Activated CD4-positive, alpha-beta memory T cell treated with anti-CD3 and anti-CD28 coated beads for 36 hours (primary cell): Measurements from ENCODE around the gene NELFCD. TPM values are rescaled to one million over a fixed set of nuclear protein-coding genes. Genes with fewer than 3 reads are reported as not detected.
"Not testable (repeated sequence)": the region's sequence is repeated elsewhere in the genome, so short reads cannot be mapped to it uniquely, and the experiment has no call there.

Experiments used
- CTCF ChIA-PET: fragments of 350-600 bp; sonication (Branson Sonifier 250); formaldehyde crosslinking; loops from one replicate; lab custom pipeline; 2021; ENCODE audit warnings: antibody characterized with exemption, inconsistent platforms; lab: Charles Lee
- POLR2A ChIA-PET: fragments of 350-600 bp; sonication (Branson Sonifier 250); formaldehyde crosslinking; loops from one replicate; lab custom pipeline; 2021; ENCODE audit warnings: antibody characterized with exemption; lab: Charles Lee
- DNase-seq: peaks from one replicate; pipeline ENCODE4 v3.0.0-alpha.2; 2020
- H3K27ac Mint-ChIP-seq: one replicate; pipeline ENCODE4 v1.8.0; 2021; ENCODE audit warnings: mixed read lengths
- H3K27me3 Mint-ChIP-seq: one replicate; pipeline ENCODE4 v1.8.0; 2021; ENCODE audit warnings: mixed read lengths
- H3K36me3 Mint-ChIP-seq: one replicate; pipeline ENCODE4 v1.8.0; 2021; ENCODE audit warnings: mixed read lengths
- H3K4me1 Mint-ChIP-seq: one replicate; pipeline ENCODE4 v1.8.0; 2021; ENCODE audit warnings: low read depth, mixed read lengths
- H3K4me3 Mint-ChIP-seq: one replicate; pipeline ENCODE4 v1.8.0; 2021; ENCODE audit warnings: mild to moderate bottlenecking, mixed read lengths
- H3K9me3 Mint-ChIP-seq: one replicate; pipeline ENCODE4 v1.8.0; 2021; ENCODE audit warnings: mixed read lengths
- intact Hi-C: fragments of 100-400 bp; cut with micrococcal nuclease; formaldehyde crosslinking; loops from one replicate; pipeline ENCODE4 v1.15.1; 2023
- total RNA-seq, 2 experiments: library from RNA; stranded (reverse); gene quantifications; one replicate each; pipeline ENCODE4 v1.2.3, GENCODE V29; 2021

Gene NELFCD
- total RNA-seq, 2 experiments from 2014 or later = 80.5 to 92.3 TPM

GRCh38 chr20:59006167-59006863 lies 25.3 kb downstream of the NELFCD start:
- intact Hi-C loops = no loop called here
- CTCF ChIA-PET = interaction anchor here (1.0 kb wide), 1 partner anchor 26 kb away, joined by 3 read pairs; no protein-coding TSS in a partner anchor
- Mint-ChIP-seq H3K9me3 (no peaks in the 10 kb centered on the region), H3K4me1 (peaks cover 29% of the 10 kb centered on the region), H3K4me3 (peak overlapping the region; percentile 74), H3K36me3 (peaks cover 7% of the 10 kb centered on the region), H3K27ac (peak overlapping the region; percentile 28), H3K27me3 (no peaks in the 10 kb centered on the region)
- DNase-seq = no peak
- POLR2A ChIA-PET = no interaction called here

GRCh38 chr20:59006864-59007664 lies 26.0 kb downstream of the NELFCD start, which contains the start of gene CTSZ:
Gene CTSZ (minus strand): TSS chr20:59007254. CDS start chr20:59007128, 126 bp downstream.
- intact Hi-C loops = loop anchor here (1.0 kb wide), 1 partner anchor 25 kb away; the partner anchor contains the start of gene ATP5F1E
- peak; percentile 56 for DNase-seq
- Mint-ChIP-seq H3K36me3 (peaks cover 7% of the 10 kb centered on the region), H3K4me1 (peaks cover 32% of the 10 kb centered on the region), H3K27me3 (no peaks in the 10 kb centered on the region), H3K9me3 (no peaks in the 10 kb centered on the region), H3K27ac (peak within 1 kb of the TSS; percentile 28), H3K4me3 (peak within 1 kb of the TSS; percentile 74)
- CTCF ChIA-PET = no interaction called here
- POLR2A ChIA-PET = no interaction called here

- H3K9me3 Mint-ChIP-seq = no peaks in the 10 kb centered on the region
- peaks cover 35% of the 10 kb centered on the region for H3K4me1 Mint-ChIP-seq
- ChIA-PET POLR2A (interaction anchor here (1.4 kb wide), 1 partner anchor 24 kb away, joined by 4 read pairs; the partner anchor contains the start of gene ATP5F1E), CTCF (no interaction called here)
- peaks cover 7% of the 10 kb centered on the region for H3K36me3 Mint-ChIP-seq
- intact Hi-C loops = loop anchor here (1.0 kb wide), 1 partner anchor 24 kb away; the partner anchor contains the start of gene ATP5F1E
- H3K4me3 Mint-ChIP-seq = peak overlapping the region; percentile 69
- DNase-seq = no peak
- H3K27ac Mint-ChIP-seq = peak overlapping the region; percentile 28
- no peaks in the 10 kb centered on the region for H3K27me3 Mint-ChIP-seq
These were observed 26.8 kb downstream of the NELFCD start for GRCh38 chr20:59007665-59008511.

- Mint-ChIP-seq H3K27ac (no peak overlapping the region), H3K27me3 (no peaks in the 10 kb centered on the region), H3K36me3 (peaks cover 7% of the 10 kb centered on the region), H3K9me3 (no peaks in the 10 kb centered on the region), H3K4me3 (no peak overlapping the region), H3K4me1 (peaks cover 37% of the 10 kb centered on the region)
- intact Hi-C loops = no loop called here
- DNase-seq = no peak
- POLR2A ChIA-PET = interaction anchor here (1.4 kb wide), 1 partner anchor 23 kb away, joined by 4 read pairs; the partner anchor contains the start of gene ATP5F1E
- CTCF ChIA-PET = no interaction called here
These were observed 27.8 kb downstream of the NELFCD start for GRCh38 chr20:59008715-59009336.

GRCh38 chr20:59010321-59010994 lies 29.4 kb downstream of the NELFCD start:
- ChIA-PET CTCF (no interaction called here), POLR2A (no interaction called here)
- H3K27ac Mint-ChIP-seq = no peak overlapping the region
- no peak overlapping the region for H3K4me3 Mint-ChIP-seq
- intact Hi-C loops = no loop called here
- no peaks in the 10 kb centered on the region for H3K36me3 Mint-ChIP-seq
- no peaks in the 10 kb centered on the region for H3K9me3 Mint-ChIP-seq
- no peaks in the 10 kb centered on the region for H3K27me3 Mint-ChIP-seq
- DNase-seq = peak; percentile 4
- H3K4me1 Mint-ChIP-seq = peaks cover 31% of the 10 kb centered on the region

- Mint-ChIP-seq H3K27me3 (no peaks in the 10 kb centered on the region), H3K4me1 (peaks cover 28% of the 10 kb centered on the region), H3K9me3 (no peaks in the 10 kb centered on the region), H3K27ac (no peak overlapping the region), H3K4me3 (no peak overlapping the region), H3K36me3 (no peaks in the 10 kb centered on the region)
- DNase-seq = peak; percentile 14
- intact Hi-C loops = no loop called here
- ChIA-PET POLR2A (no interaction called here), CTCF (no interaction called here)
These were observed 30.2 kb downstream of the NELFCD start for GRCh38 chr20:59010995-59011873.

GRCh38 chr20:59011874-59012157 lies 30.8 kb downstream of the NELFCD start:
- H3K27ac Mint-ChIP-seq, H3K9me3 Mint-ChIP-seq, CTCF ChIA-PET, POLR2A ChIA-PET, H3K4me3 Mint-ChIP-seq, H3K27me3 Mint-ChIP-seq, intact Hi-C loops, H3K36me3 Mint-ChIP-seq, DNase-seq: not testable (repeated sequence)
- peaks cover 33% of the 10 kb centered on the region for H3K4me1 Mint-ChIP-seq

- H3K4me1 Mint-ChIP-seq = peaks cover 35% of the 10 kb centered on the region
- no peak overlapping the region for H3K27ac Mint-ChIP-seq
- H3K4me3 Mint-ChIP-seq = no peak overlapping the region
- ChIA-PET POLR2A (interaction anchor here (1.5 kb wide), 1 partner anchor 18 kb away, joined by 5 read pairs; the partner anchor contains the start of gene ATP5F1E), CTCF (no interaction called here)
- H3K9me3 Mint-ChIP-seq = no peaks in the 10 kb centered on the region
- H3K27me3 Mint-ChIP-seq = no peaks in the 10 kb centered on the region
- intact Hi-C loops = no loop called here
- peak; percentile 6 for DNase-seq
- no peaks in the 10 kb centered on the region for H3K36me3 Mint-ChIP-seq
These were observed 32.2 kb downstream of the NELFCD start for GRCh38 chr20:59013031-59013951.

GRCh38 chr20:59013959-59014608 lies 33.0 kb downstream of the NELFCD start:
- ChIA-PET POLR2A (interaction anchor here (1.5 kb wide), 1 partner anchor 18 kb away, joined by 5 read pairs; the partner anchor contains the start of gene ATP5F1E), CTCF (interaction anchor here (0.9 kb wide), 1 partner anchor 193 kb away, joined by 3 read pairs; no protein-coding TSS in a partner anchor)
- no peaks in the 10 kb centered on the region for H3K27me3 Mint-ChIP-seq
- intact Hi-C loops = no loop called here
- H3K4me1 Mint-ChIP-seq = peaks cover 35% of the 10 kb centered on the region
- H3K9me3 Mint-ChIP-seq = no peaks in the 10 kb centered on the region
- peak overlapping the region; percentile 47 for H3K27ac Mint-ChIP-seq
- peak; percentile 37 for DNase-seq
- H3K4me3 Mint-ChIP-seq = no peak overlapping the region
- no peaks in the 10 kb centered on the region for H3K36me3 Mint-ChIP-seq
